ENCODE data around the gene NCAM2. TPM values are rescaled to one million over a fixed set of nuclear protein-coding genes. Genes with fewer than 3 reads are reported as not detected.
A peak's percentile ranks its signal among the peaks of the same experiment; 100 is the strongest.

NCAM2 gene
- total RNA-seq, 1 donor from 2014 or later = 16.3 TPM

- Mint-ChIP-seq H3K9me3 (ENCODE audit: low read depth) (no peaks in the 10 kb centered on the region), H3K4me3 (ENCODE audit: unreplicated experiment) (no peak overlapping the region), H3K27ac (ENCODE audit: unreplicated experiment) (no peak overlapping the region), H3K27me3 (ENCODE audit: low read depth) (no peaks in the 10 kb centered on the region), H3K4me1 (ENCODE audit: low read depth) (peaks cover 8% of the 10 kb centered on the region), H3K36me3 (ENCODE audit: low read depth) (no peaks in the 10 kb centered on the region)
- DNase-seq (ENCODE audit: low spot score) = no peak
- TF ChIP-seq CTCF (IDR thresholded peaks at IDR 0.05) = no peak
Measured at GRCh38 chr21:21158376-21158918, 160.2 kb downstream of the NCAM2 start.

- no peak for DNase-seq (ENCODE audit: low spot score)
Measured at GRCh38 chr21:21159253-21159899, 161.2 kb downstream of the NCAM2 start.

GRCh38 chr21:21162786-21163185 lies 164.6 kb downstream of the NCAM2 start:
- Mint-ChIP-seq H3K9me3 (ENCODE audit: low read depth) (peaks cover 10% of the 10 kb centered on the region), H3K36me3 (ENCODE audit: low read depth) (peaks cover 4% of the 10 kb centered on the region), H3K27ac (ENCODE audit: unreplicated experiment) (no peak overlapping the region), H3K4me3 (ENCODE audit: unreplicated experiment) (no peak overlapping the region), H3K4me1 (ENCODE audit: low read depth) (peaks cover 22% of the 10 kb centered on the region), H3K27me3 (ENCODE audit: low read depth) (no peaks in the 10 kb centered on the region)
- TF ChIP-seq CTCF (IDR thresholded peaks at IDR 0.05) = no peak
- DNase-seq (ENCODE audit: low spot score) = no peak

More at GRCh38 chr21:21159253-21159899, 161.2 kb downstream of the NCAM2 start:
- peaks cover 12% of the 10 kb centered on the region for H3K4me1 Mint-ChIP-seq (ENCODE audit: low read depth)
- H3K9me3 Mint-ChIP-seq (ENCODE audit: low read depth) = no peaks in the 10 kb centered on the region
- no peak overlapping the region for H3K27ac Mint-ChIP-seq (ENCODE audit: unreplicated experiment)
- no peak for TF ChIP-seq CTCF (IDR thresholded peaks at IDR 0.05)
- H3K4me3 Mint-ChIP-seq (ENCODE audit: unreplicated experiment) = no peak overlapping the region
- no peaks in the 10 kb centered on the region for H3K27me3 Mint-ChIP-seq (ENCODE audit: low read depth)
- no peaks in the 10 kb centered on the region for H3K36me3 Mint-ChIP-seq (ENCODE audit: low read depth)

GRCh38 chr21:21163904-21164303 lies 165.7 kb downstream of the NCAM2 start:
- no peak overlapping the region for H3K4me3 Mint-ChIP-seq (ENCODE audit: unreplicated experiment)
- TF ChIP-seq CTCF (IDR thresholded peaks at IDR 0.05) = peak; percentile 89
- no peak overlapping the region for H3K27ac Mint-ChIP-seq (ENCODE audit: unreplicated experiment)
- H3K4me1 Mint-ChIP-seq (ENCODE audit: low read depth) = peaks cover 22% of the 10 kb centered on the region
- H3K27me3 Mint-ChIP-seq (ENCODE audit: low read depth) = no peaks in the 10 kb centered on the region
- DNase-seq (ENCODE audit: low spot score) = no peak
- peaks cover 4% of the 10 kb centered on the region for H3K36me3 Mint-ChIP-seq (ENCODE audit: low read depth)
- peaks cover 10% of the 10 kb centered on the region for H3K9me3 Mint-ChIP-seq (ENCODE audit: low read depth)

- H3K27me3 Mint-ChIP-seq (ENCODE audit: low read depth) = no peaks in the 10 kb centered on the region
- no peak overlapping the region for H3K4me3 Mint-ChIP-seq (ENCODE audit: unreplicated experiment)
- H3K9me3 Mint-ChIP-seq (ENCODE audit: low read depth) = peaks cover 10% of the 10 kb centered on the region
- peak overlapping the region; percentile 81 for H3K27ac Mint-ChIP-seq (ENCODE audit: unreplicated experiment)
- DNase-seq (ENCODE audit: low spot score) = no peak
- H3K4me1 Mint-ChIP-seq (ENCODE audit: low read depth) = peaks cover 22% of the 10 kb centered on the region
- H3K36me3 Mint-ChIP-seq (ENCODE audit: low read depth) = peaks cover 4% of the 10 kb centered on the region
- TF ChIP-seq CTCF (IDR thresholded peaks at IDR 0.05) = peak; percentile 27
Measured at GRCh38 chr21:21165063-21165645, 166.9 kb downstream of the NCAM2 start.

All from chondrocyte (in vitro differentiated cells).